ENCODE measurements around the gene KLHL41. TPM values are rescaled to one million over a fixed set of nuclear protein-coding genes. Genes with fewer than 3 reads are reported as not detected.

KLHL41 gene
- total and polyA plus RNA-seq, 10 of the 15 experiments (the other 5 are each of a cell fraction or from before 2014, with no cell fraction given): 0.03 to 0.38 (median 0.10) TPM; not detected in 3

GRCh38 chr2:169479257-169480078, 30.0 kb upstream of the KLHL41 start, which contains the start of gene BBS5 (continued):
- peak; percentile 28; the same call in 1 of the 2 replicates for TF ChIP-seq ZNF687 (IDR thresholded peaks at IDR 0.05)
- no peak for TF ChIP-seq FOS (IDR thresholded peaks at IDR 0.05; ENCODE audit: borderline replicate concordance, extremely low read depth, insufficient read length)
- peak; percentile 75 for TF ChIP-seq IKZF1 (conservative IDR thresholded peaks at IDR 0.05)
- 0 out of 2 replicates have a peak, but pooled peaks have one; percentile 45 for TF ChIP-seq CBFB (IDR thresholded peaks at IDR 0.05; ENCODE audit: low read depth)
- peak; percentile 74 for TF ChIP-seq GATAD2B (conservative IDR thresholded peaks at IDR 0.05; ENCODE audit: low read depth)
- peak; percentile 72 for TF ChIP-seq EED (IDR thresholded peaks at IDR 0.05; ENCODE audit: low read depth)
- peak; percentile 49 to 55 (median 50); a peak in 5 of 6 replicates for TF ChIP-seq CTCF (IDR thresholded peaks at IDR 0.05 in 2 of 3, conservative IDR thresholded peaks at IDR 0.05 in 1 of 3; ENCODE audit: control insufficient read depth in 2 of 3, extremely low read depth in 1 of 3, insufficient read depth in 1 of 3, low read depth in 3 of 3, low read length in 3 of 3)
- TF ChIP-seq ZBED1 (IDR thresholded peaks at IDR 0.05; ENCODE audit: borderline replicate concordance): peak; percentile 50; the same call in 1 of the 2 replicates
- no peak for TF ChIP-seq KDM1A (IDR thresholded peaks at IDR 0.05; ENCODE audit: borderline replicate concordance)
- peak; percentile 88 for TF ChIP-seq MXI1 (IDR thresholded peaks at IDR 0.05; ENCODE audit: low read depth, low read length)
- peak; percentile 95 for TF ChIP-seq NKRF (conservative IDR thresholded peaks at IDR 0.05)
- TF ChIP-seq NFYA (IDR thresholded peaks at IDR 0.05; ENCODE audit: borderline replicate concordance, low read depth, low read length): no peak
- TF ChIP-seq ATF7 (IDR thresholded peaks at IDR 0.05; ENCODE audit: low read depth): no peak
- peak; percentile 67; the same call in 1 of the 2 replicates for TF ChIP-seq BMI1 (IDR thresholded peaks at IDR 0.05; ENCODE audit: borderline replicate concordance)
- TF ChIP-seq SIX5 (IDR thresholded peaks at IDR 0.05; ENCODE audit: low read depth, low read length, severe bottlenecking): peak; percentile 19
- TF ChIP-seq SMARCA5 (IDR thresholded peaks at IDR 0.05): 0 out of 2 replicates have a peak, but pooled peaks have one; percentile 49
- no peak for TF ChIP-seq SRF (IDR thresholded peaks at IDR 0.05; ENCODE audit: low read depth in 2 of 2, low read length in 2 of 2)
- no peak for TF ChIP-seq HSF1 (IDR thresholded peaks at IDR 0.05; ENCODE audit: low read depth, low read length)

All from GM12878 (cell line).